GM23248 (cell line): ENCODE results near the gene LAMA1.

Source experiments
- EZH2 ChIP-seq: fragments of 200-600 bp; sonication (generic); IDR thresholded peaks from 2 replicates; pipeline ENCODE4 v1.6.1; 2018; ENCODE audit warnings: antibody characterized with exemption, mild to moderate bottlenecking; ENCODE audit not compliant: insufficient read depth, poor library complexity, severe bottlenecking
- EZH2phosphoT487 ChIP-seq: fragments of 200-600 bp; sonication (generic); IDR thresholded peaks from 2 replicates; pipeline ENCODE4 v1.6.1; 2018; ENCODE audit warnings: antibody characterized with exemption, moderate library complexity, mild to moderate bottlenecking, low read depth; ENCODE audit not compliant: insufficient read depth

- TF ChIP-seq EZH2phosphoT487 (no peak), EZH2 (no peak)
These were observed 196.0 kb downstream of the LAMA1 start for GRCh38 chr18:6921571-6921970.
